ENCODE data around the gene EGFL8.

DNA sequence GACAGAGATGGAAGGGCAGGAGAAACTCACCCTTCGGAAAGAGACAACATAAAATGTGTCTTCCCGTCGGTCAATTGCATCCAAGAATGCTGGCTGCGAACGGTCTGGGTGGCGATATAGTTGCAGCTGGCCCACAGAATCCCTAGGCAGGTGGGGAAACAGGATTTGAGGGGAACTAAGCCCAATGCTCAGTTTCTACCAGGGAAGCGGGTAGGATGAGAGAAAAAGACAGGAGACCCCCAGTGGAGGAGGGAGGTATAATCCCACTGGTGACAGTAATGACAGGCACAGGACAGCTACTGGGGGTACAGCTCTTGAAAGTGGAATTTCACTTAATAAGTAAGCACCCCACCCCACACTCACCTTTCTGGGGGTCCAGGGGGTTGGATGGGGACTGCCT is 47.7 kb upstream of the EGFL8 start:
- TF ChIP-seq, protein P1, sequence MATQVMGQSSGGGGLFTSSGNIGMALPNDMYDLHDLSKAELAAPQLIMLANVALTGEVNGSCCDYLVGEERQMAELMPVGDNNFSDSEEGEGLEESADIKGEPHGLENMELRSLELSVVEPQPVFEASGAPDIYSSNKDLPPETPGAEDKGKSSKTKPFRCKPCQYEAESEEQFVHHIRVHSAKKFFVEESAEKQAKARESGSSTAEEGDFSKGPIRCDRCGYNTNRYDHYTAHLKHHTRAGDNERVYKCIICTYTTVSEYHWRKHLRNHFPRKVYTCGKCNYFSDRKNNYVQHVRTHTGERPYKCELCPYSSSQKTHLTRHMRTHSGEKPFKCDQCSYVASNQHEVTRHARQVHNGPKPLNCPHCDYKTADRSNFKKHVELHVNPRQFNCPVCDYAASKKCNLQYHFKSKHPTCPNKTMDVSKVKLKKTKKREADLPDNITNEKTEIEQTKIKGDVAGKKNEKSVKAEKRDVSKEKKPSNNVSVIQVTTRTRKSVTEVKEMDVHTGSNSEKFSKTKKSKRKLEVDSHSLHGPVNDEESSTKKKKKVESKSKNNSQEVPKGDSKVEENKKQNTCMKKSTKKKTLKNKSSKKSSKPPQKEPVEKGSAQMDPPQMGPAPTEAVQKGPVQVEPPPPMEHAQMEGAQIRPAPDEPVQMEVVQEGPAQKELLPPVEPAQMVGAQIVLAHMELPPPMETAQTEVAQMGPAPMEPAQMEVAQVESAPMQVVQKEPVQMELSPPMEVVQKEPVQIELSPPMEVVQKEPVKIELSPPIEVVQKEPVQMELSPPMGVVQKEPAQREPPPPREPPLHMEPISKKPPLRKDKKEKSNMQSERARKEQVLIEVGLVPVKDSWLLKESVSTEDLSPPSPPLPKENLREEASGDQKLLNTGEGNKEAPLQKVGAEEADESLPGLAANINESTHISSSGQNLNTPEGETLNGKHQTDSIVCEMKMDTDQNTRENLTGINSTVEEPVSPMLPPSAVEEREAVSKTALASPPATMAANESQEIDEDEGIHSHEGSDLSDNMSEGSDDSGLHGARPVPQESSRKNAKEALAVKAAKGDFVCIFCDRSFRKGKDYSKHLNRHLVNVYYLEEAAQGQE (IDR thresholded peaks at IDR 0.05; ENCODE audit: insufficient read depth in 1 of 2, low read depth in 2 of 2, low read length in 1 of 2): no peak
- TF ChIP-seq, protein P2, sequence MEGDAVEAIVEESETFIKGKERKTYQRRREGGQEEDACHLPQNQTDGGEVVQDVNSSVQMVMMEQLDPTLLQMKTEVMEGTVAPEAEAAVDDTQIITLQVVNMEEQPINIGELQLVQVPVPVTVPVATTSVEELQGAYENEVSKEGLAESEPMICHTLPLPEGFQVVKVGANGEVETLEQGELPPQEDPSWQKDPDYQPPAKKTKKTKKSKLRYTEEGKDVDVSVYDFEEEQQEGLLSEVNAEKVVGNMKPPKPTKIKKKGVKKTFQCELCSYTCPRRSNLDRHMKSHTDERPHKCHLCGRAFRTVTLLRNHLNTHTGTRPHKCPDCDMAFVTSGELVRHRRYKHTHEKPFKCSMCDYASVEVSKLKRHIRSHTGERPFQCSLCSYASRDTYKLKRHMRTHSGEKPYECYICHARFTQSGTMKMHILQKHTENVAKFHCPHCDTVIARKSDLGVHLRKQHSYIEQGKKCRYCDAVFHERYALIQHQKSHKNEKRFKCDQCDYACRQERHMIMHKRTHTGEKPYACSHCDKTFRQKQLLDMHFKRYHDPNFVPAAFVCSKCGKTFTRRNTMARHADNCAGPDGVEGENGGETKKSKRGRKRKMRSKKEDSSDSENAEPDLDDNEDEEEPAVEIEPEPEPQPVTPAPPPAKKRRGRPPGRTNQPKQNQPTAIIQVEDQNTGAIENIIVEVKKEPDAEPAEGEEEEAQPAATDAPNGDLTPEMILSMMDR (IDR thresholded peaks at IDR 0.05): peak; percentile 66; the same call in 1 of the 2 replicates
- TF ChIP-seq POLR2AphosphoS5 (IDR thresholded peaks at IDR 0.05; ENCODE audit: low read depth, low read length): no peak
